ENCODE data around the gene CAMK1D.

GRCh38 chr10:12719365-12719764 is 370.0 kb downstream of the CAMK1D start:
- TF ChIP-seq CTCF (conservative IDR thresholded peaks at IDR 0.05; ENCODE audit: low read depth, low read length) (no peak), RAD21 (IDR thresholded peaks at IDR 0.05; ENCODE audit: low read length) (no peak), NFE2L2 (IDR thresholded peaks at IDR 0.05; ENCODE audit: low read depth, low read length) (no peak), SMC3 (IDR thresholded peaks at IDR 0.05; ENCODE audit: low read depth, low read length) (no peak), BHLHE40 (IDR thresholded peaks at IDR 0.05; ENCODE audit: low read depth, low read length) (no peak), FOS (IDR thresholded peaks at IDR 0.05; ENCODE audit: low read depth, low read length) (no peak), POLR2A (IDR thresholded peaks at IDR 0.05; ENCODE audit: low read depth, low read length) (no peak), MAZ (IDR thresholded peaks at IDR 0.05; ENCODE audit: borderline replicate concordance, low read depth, low read length) (no peak), MAFK (IDR thresholded peaks at IDR 0.05; ENCODE audit: low read depth, low read length) (no peak)

Measured in IMR-90 (cell line).